HG03520 (cell line): ENCODE measurements around the gene ALDH3A2.

ENCODE experiments used
- ATAC-seq: cut with Tn5 transposase; IDR thresholded peaks from one replicate; pipeline ENCODE4 v1.9.1; 2021; ENCODE audit warnings: mild to moderate bottlenecking, moderate library complexity; ENCODE audit not compliant: unreplicated experiment

The ALDH3A2 gene

GRCh38 chr17:19713901-19714361, 65.4 kb downstream of the ALDH3A2 start:
- ATAC-seq, result no peak

- no peak for ATAC-seq
These were observed 66.2 kb downstream of the ALDH3A2 start for GRCh38 chr17:19714542-19715411.

GRCh38 chr17:19716108-19717030, 67.8 kb downstream of the ALDH3A2 start, which contains the start of gene SLC47A2:
SLC47A2 (minus strand) TSS chr17:19716584; CDS start chr17:19716555, 29 bp downstream.
- no peak for ATAC-seq

GRCh38 chr17:19717031-19717360, 68.4 kb downstream of the ALDH3A2 start:
- no peak for ATAC-seq

- ATAC-seq, result no peak
These were observed 68.9 kb downstream of the ALDH3A2 start for GRCh38 chr17:19717411-19717908.

GRCh38 chr17:19718041-19718612, 69.6 kb downstream of the ALDH3A2 start:
- no peak for ATAC-seq

- ATAC-seq, result no peak
These were observed 70.2 kb downstream of the ALDH3A2 start for GRCh38 chr17:19718613-19719354.

GRCh38 chr17:19719355-19720209, 71.0 kb downstream of the ALDH3A2 start:
- ATAC-seq, result no peak

GRCh38 chr17:19720210-19720475, 71.6 kb downstream of the ALDH3A2 start:
- no peak for ATAC-seq

GRCh38 chr17:19720631-19721426, 72.3 kb downstream of the ALDH3A2 start:
- no peak for ATAC-seq

GRCh38 chr17:19723964-19724363, 75.4 kb downstream of the ALDH3A2 start:
- ATAC-seq, result no peak

- no peak for ATAC-seq
These were observed 76.2 kb downstream of the ALDH3A2 start for GRCh38 chr17:19724501-19725420.

GRCh38 chr17:19725486-19725885, 76.9 kb downstream of the ALDH3A2 start:
- ATAC-seq, result no peak

GRCh38 chr17:19726631-19727376, 78.3 kb downstream of the ALDH3A2 start:
- ATAC-seq, result no peak
